UCSD-AML1 (cell line): ENCODE results near the gene PANX2.

Experiments
- DNase-seq: peaks from one replicate; lab custom pipeline; 2025; ENCODE audit not compliant: unreplicated experiment; lab: John Stamatoyannopoulos, UW

Gene PANX2

GRCh38 chr22:50183141-50183971 is 12.8 kb downstream of the PANX2 start:
- DNase-seq = no peak

GRCh38 chr22:50184004-50184901 is 13.7 kb downstream of the PANX2 start:
- DNase-seq = peak; percentile 30

- DNase-seq = no peak
Measured at GRCh38 chr22:50184902-50185374, 14.4 kb downstream of the PANX2 start.

- DNase-seq = peak; percentile 92
Measured at GRCh38 chr22:50185375-50186087, 15.0 kb downstream of the PANX2 start, which contains the start of gene TRABD. TSS of gene TRABD (plus strand) at chr22:50185913. CDS start at chr22:50193061, 7,148 bp downstream.

- DNase-seq = no peak
Measured at GRCh38 chr22:50186181-50186714, 15.7 kb downstream of the PANX2 start.

GRCh38 chr22:50186761-50187523 is 16.4 kb downstream of the PANX2 start:
- no peak for DNase-seq

- no peak for DNase-seq
Measured at GRCh38 chr22:50188356-50188755, 17.8 kb downstream of the PANX2 start.

GRCh38 chr22:50189184-50189848 is 18.8 kb downstream of the PANX2 start:
- DNase-seq = no peak

GRCh38 chr22:50189849-50190181 is 19.3 kb downstream of the PANX2 start:
- DNase-seq = no peak

GRCh38 chr22:50190182-50190940 is 19.8 kb downstream of the PANX2 start:
- peak; percentile 94 for DNase-seq

- DNase-seq = peak; percentile 59
Measured at GRCh38 chr22:50190941-50191741, 20.6 kb downstream of the PANX2 start.

- DNase-seq = no peak
Measured at GRCh38 chr22:50192436-50193204, 22.1 kb downstream of the PANX2 start.

- DNase-seq = no peak
Measured at GRCh38 chr22:50193621-50194020, 23.1 kb downstream of the PANX2 start.

- DNase-seq = no peak
Measured at GRCh38 chr22:50194037-50194805, 23.7 kb downstream of the PANX2 start.

GRCh38 chr22:50196256-50196655 is 25.7 kb downstream of the PANX2 start:
- no peak for DNase-seq

GRCh38 chr22:50197000-50197800 is 26.7 kb downstream of the PANX2 start:
- DNase-seq = no peak
